HG03135 (cell line): ENCODE data around the gene C11orf91.
"Not testable (repeated sequence)": the region's sequence is repeated elsewhere in the genome, so short reads cannot be mapped to it uniquely, and the experiment has no call there.

Experiments
- ATAC-seq: cut with Tn5 transposase; IDR thresholded peaks from one replicate; pipeline ENCODE4 v1.9.1; 2021; ENCODE audit warnings: mild to moderate bottlenecking, moderate library complexity; ENCODE audit not compliant: unreplicated experiment

The C11orf91 gene

GRCh38 chr11:33698921-33699320 lies 1.7 kb downstream of the C11orf91 start:
- ATAC-seq, result no peak

GRCh38 chr11:33697997-33698396 lies 2.6 kb downstream of the C11orf91 start:
- ATAC-seq, result no peak

GRCh38 chr11:33696931-33697638 lies 3.5 kb downstream of the C11orf91 start:
- ATAC-seq, result no peak

- no peak for ATAC-seq
Observed at GRCh38 chr11:33696411-33696810, 4.2 kb downstream of the C11orf91 start.

GRCh38 chr11:33695051-33695566 lies 5.5 kb downstream of the C11orf91 start:
- no peak for ATAC-seq

- no peak for ATAC-seq
Observed at GRCh38 chr11:33694346-33695050, 6.1 kb downstream of the C11orf91 start.

GRCh38 chr11:33692541-33692940 lies 8.1 kb downstream of the C11orf91 start:
- ATAC-seq, result no peak

- ATAC-seq, result no peak
Observed at GRCh38 chr11:33692013-33692504, 8.6 kb downstream of the C11orf91 start.

GRCh38 chr11:33691066-33691864 lies 9.4 kb downstream of the C11orf91 start:
- no peak for ATAC-seq

- no peak for ATAC-seq
Observed at GRCh38 chr11:33690290-33691065, 10.1 kb downstream of the C11orf91 start.

GRCh38 chr11:33689501-33689900 lies 11.1 kb downstream of the C11orf91 start:
- ATAC-seq, result no peak

GRCh38 chr11:33689085-33689484 lies 11.5 kb downstream of the C11orf91 start:
- no peak for ATAC-seq

- ATAC-seq, result no peak
Observed at GRCh38 chr11:33687733-33688479, 12.7 kb downstream of the C11orf91 start.

- ATAC-seq, result no peak
Observed at GRCh38 chr11:33685082-33685481, 15.5 kb downstream of the C11orf91 start.

- ATAC-seq, result no peak
Observed at GRCh38 chr11:33684003-33684706, 16.5 kb downstream of the C11orf91 start.

GRCh38 chr11:33682446-33682845 lies 18.2 kb downstream of the C11orf91 start:
- no peak for ATAC-seq

- no peak for ATAC-seq
Observed at GRCh38 chr11:33682019-33682418, 18.6 kb downstream of the C11orf91 start.

GRCh38 chr11:33678616-33679015 lies 22.0 kb downstream of the C11orf91 start:
- ATAC-seq, result not testable (repeated sequence)
